Large intestine (tissue), 3 donors: ENCODE data around the gene ALPL. TPM values are rescaled to one million over a fixed set of nuclear protein-coding genes. Genes with fewer than 3 reads are reported as not detected.

ENCODE experiments used
- DNase-seq, 2 donors: peaks; one replicate each; pipeline versions ENCODE4 v3.0.0 to v3.0.0-alpha.2; 2013
- H3K27ac ChIP-seq: one replicate; pipeline ENCODE4 v1.5.1; 2013; ENCODE audit warnings: low read length
- H3K27me3 ChIP-seq: 2 replicates; pipeline ENCODE4 v1.6.1; 2013; ENCODE audit warnings: low read length; ENCODE audit not compliant: control insufficient read depth, insufficient read depth
- H3K36me3 ChIP-seq: 2 replicates; pipeline ENCODE4 v1.6.1; 2013; ENCODE audit warnings: low read length; ENCODE audit not compliant: control insufficient read depth, insufficient read depth
- H3K4me1 ChIP-seq: one replicate; pipeline ENCODE4 v1.6.1; 2013; ENCODE audit warnings: low read length; ENCODE audit not compliant: control insufficient read depth, insufficient read depth
- H3K4me3 ChIP-seq: one replicate; pipeline ENCODE4 v1.5.1; 2013; ENCODE audit warnings: low read length
- H3K9me3 ChIP-seq: one replicate; pipeline ENCODE4 v1.6.1; 2013; ENCODE audit warnings: mild to moderate bottlenecking, low read depth, low read length, moderate library complexity; ENCODE audit not compliant: control insufficient read depth
- WGBS: methylation state at CpG from one replicate; pipeline ENCODE4 v1.1.5; 2013; ENCODE audit warnings: low lambda C conversion rate; ENCODE audit not compliant: insufficient coverage; 5-methylcytosine and 5-hydroxymethylcytosine counted together
- polyA plus RNA-seq: library from polyadenylated mRNA; unstranded; fragments of 120-200 nt; gene quantifications from one replicate; pipeline ENCODE4 v1.2.1, GENCODE V29; 2013

Gene ALPL
- polyA plus RNA-seq, 1 donor: 1.5 TPM

DNA sequence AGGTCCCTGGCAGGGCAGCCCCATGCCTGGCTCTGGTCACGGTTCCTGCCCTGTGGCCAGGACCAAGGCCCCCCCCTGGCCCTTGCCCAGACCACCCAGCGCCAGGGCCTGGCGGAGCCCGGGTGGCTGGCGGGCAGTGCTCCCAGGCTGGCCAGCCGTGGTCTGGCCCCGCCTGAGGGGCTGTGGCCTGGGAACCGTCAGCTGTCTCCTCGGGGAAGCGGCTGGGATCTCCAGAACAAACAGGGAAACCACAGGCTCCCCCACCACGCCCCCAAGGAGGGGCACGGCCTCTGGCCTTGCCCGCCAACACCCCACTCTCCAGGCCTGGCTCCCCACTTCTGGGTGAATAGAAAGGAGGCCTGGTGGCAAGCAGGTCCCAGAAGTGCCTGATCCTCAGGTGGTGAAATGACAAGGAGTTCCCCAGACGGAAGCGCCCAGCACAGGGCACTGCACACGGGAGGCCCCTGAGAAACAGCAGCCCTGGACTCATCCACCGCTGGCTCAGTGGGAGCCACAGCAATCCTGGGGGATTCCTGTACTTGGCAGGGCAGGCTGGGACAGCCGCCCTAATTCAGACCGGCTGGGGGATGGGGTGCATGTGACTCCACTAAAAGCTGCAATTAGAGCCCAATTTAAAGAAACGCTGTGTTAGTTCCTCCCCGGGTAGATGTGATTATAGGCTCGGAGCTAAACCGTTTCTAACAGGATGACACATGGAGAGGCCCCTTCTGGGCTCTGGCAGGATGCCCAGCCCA, 81.1 kb downstream of the ALPL start:
- DNase-seq: no peak
- Histone ChIP-seq H3K4me3 (no peak overlapping the region), H3K4me1 (peaks cover 9% of the 10 kb centered on the region), H3K36me3 (peaks cover 3% of the 10 kb centered on the region), H3K9me3 (no peaks in the 10 kb centered on the region), H3K27ac (no peak overlapping the region), H3K27me3 (no peaks in the 10 kb centered on the region)
- WGBS: no CpG with 5 or more reads among the region's 23 CpGs

DNA sequence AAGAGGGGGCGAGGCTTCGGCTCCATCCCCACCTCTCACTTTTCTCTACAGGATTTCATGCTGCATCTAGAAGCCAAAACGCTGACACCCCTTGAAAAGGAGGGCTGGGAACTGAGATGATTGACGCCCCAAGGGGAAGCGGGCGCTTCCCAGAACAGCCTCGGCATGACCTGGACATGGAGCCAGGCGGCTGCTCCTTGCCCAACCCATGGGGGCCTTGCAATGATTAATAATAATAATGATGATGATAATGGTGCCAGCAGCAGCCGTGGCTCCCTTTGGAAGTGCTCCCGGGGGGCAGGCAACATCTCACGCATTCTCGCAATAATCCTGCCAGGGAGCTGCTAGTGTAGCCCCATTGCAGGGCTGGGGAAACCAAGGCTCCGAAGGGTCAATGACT, 81.7 kb downstream of the ALPL start:
- Histone ChIP-seq H3K9me3 (no peaks in the 10 kb centered on the region), H3K27me3 (no peaks in the 10 kb centered on the region), H3K36me3 (peaks cover 6% of the 10 kb centered on the region), H3K27ac (no peak overlapping the region), H3K4me1 (peaks cover 9% of the 10 kb centered on the region), H3K4me3 (no peak overlapping the region)
- no CpG with 5 or more reads among the region's 13 CpGs for WGBS
- no peak for DNase-seq

DNA sequence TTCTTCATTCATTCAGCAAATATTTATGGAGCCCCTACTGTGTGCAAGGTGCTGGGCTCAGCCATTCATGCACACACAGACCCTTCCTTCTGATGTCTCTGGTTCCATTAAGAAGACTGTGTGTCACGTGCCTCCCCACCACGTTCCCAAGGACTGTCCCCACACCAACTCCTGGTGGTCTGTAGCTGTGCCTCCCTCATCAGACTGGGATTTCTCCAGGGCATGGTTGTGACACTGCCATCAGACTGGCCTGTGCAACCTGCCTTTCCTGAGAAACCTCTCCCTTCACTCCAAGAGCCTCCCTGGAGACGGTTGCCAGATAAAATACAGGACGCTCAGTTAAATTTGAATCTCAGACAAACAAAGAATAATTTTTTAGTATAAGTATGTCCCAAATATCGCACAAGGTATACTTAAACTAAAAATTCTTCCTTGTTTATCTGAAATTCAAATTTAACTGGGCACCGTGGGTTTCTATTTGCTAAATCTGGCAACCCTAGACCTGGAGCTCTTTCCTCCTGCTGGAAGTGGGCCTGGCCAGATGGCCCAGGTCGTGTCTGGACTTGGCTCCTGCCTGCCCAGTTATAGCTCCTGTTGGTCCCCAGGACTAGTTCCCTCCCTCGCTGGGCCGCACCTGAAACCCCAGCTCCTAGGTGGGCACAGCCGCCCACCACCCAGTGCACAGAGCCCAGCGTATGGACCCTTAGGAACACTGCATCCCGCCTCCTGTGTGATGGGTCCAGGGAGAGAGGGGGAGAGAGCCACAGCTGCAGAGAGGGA, 83.1 kb downstream of the ALPL start:
- 76% methylated on average over 2 of the region's 12 CpGs for WGBS
- Histone ChIP-seq H3K27me3 (no peaks in the 10 kb centered on the region), H3K36me3 (peaks cover 16% of the 10 kb centered on the region), H3K9me3 (no peaks in the 10 kb centered on the region), H3K4me3 (no peak overlapping the region), H3K27ac (no peak overlapping the region), H3K4me1 (peaks cover under 1% of the 10 kb centered on the region)
- no peak for DNase-seq

DNA sequence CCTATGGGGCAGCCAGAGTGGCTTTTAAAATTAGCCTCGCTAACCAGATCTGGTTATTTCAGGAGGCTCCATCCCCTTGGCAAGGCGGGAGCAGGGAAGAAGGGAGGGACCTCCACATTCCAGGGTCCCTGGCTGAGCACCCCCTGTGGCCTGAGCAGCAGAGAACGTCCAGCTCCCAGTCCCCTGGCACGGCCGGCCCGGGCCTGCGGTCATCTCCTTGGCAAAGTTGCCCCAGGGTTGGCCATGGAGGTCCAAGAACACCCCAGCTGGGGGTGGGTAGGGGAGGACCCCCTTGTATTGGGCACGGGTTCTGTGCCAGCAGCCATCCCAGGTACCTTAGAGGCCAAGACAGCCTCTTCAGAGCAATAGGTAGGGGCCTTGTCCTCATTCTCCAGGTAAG, 84.0 kb downstream of the ALPL start:
- H3K27ac ChIP-seq: no peak overlapping the region
- H3K36me3 ChIP-seq: peaks cover 26% of the 10 kb centered on the region
- H3K9me3 ChIP-seq: no peaks in the 10 kb centered on the region
- H3K27me3 ChIP-seq: no peaks in the 10 kb centered on the region
- no peak overlapping the region for H3K4me3 ChIP-seq
- DNase-seq: no peak
- no CpG with 5 or more reads among the region's 8 CpGs for WGBS
- H3K4me1 ChIP-seq: no peaks in the 10 kb centered on the region

DNA sequence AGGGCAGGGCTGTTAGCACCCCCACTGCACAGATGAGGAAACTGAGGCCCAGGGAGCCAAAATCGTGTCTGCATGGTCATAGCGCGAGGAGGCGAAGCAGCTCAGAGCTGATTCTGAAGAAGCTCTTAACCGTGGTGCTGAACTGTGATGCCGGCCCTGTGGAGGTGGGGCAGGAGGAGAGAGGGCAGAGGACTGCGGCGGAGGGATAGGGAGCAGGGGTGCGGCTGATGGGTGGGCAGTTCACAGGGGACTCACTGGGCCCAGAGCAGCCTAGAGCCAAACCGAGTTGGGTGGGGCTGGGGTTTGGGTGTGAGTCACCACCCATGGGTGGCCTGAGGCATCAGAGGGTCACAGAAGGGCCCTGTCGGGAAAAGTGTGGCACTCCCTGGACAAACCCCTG, 85.3 kb downstream of the ALPL start:
- no peak overlapping the region for H3K4me3 ChIP-seq
- no peak for DNase-seq
- WGBS: no CpG with 5 or more reads among the region's 11 CpGs
- H3K27me3 ChIP-seq: no peaks in the 10 kb centered on the region
- H3K27ac ChIP-seq: no peak overlapping the region
- H3K4me1 ChIP-seq: no peaks in the 10 kb centered on the region
- H3K36me3 ChIP-seq: peaks cover 37% of the 10 kb centered on the region
- H3K9me3 ChIP-seq: no peaks in the 10 kb centered on the region

DNA sequence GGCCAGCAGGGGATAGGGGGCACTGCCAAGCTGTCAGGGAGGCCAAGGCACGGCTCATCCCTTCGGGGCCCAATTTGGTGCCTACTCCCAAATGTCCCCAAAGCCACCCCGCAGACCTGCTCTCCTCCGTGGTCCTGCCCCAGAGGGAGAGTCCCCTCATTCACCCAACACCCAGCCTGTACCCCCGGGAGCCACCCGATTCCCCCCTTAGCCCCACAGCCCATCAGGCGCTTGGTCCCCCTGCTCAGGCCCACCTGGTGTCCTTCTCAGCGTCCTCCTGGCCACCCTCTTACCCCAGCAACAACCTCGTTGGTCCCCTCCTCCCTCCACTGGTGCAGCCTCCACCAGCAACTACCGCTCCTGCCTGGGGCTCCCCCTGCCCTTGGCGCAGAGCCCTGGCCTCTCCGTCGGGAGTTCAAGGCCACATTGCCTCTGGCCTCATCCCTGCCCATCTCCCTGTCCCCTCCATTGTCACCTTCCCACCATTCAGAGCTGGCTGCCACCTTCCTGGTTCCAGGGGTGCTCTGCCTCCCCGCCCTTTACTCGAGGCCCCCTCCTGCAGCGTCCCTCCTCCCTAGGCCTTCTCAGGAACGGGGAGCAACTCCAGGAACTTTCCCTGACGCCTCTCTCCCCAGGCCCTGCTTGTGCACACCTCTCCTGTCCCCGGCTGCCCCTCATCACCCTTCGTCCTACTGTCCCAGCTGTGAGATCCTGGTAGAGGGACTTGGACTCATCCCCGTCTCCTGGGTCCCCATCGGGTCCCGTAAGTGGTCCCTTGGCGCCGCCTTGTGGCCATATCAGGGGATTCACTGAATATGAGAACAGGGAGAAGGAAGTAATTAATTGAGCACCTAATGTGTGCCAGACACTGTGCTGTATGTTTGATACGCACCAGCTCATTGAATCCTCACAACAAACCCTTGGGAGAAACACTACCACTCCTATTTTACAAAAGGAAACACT, 86.0 kb downstream of the ALPL start:
- DNase-seq: no peak
- Histone ChIP-seq H3K4me3 (no peak overlapping the region), H3K36me3 (peaks cover 43% of the 10 kb centered on the region), H3K27ac (no peak overlapping the region), H3K9me3 (no peaks in the 10 kb centered on the region), H3K27me3 (no peaks in the 10 kb centered on the region), H3K4me1 (no peaks in the 10 kb centered on the region)
- no CpG with 5 or more reads among the region's 26 CpGs for WGBS

DNA sequence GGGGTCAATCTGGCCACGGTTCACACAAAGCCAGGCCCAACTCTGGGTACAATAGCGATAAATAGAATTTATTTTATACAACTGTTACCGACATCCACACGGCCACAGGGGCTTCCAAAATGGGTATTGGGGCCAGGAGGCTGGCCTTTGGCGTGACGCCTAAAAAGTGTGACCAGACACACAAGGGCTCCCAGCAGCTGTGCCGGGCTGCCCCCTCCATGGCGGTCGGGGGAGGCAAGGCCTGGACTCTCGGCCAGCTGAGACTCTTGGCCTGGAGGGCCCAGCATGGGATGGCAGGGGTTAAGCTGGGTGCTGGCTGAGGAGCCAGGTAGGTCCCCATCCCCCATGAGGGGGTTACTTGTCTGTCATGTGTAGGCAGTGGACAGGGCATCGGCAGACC, 87.0 kb downstream of the ALPL start:
- WGBS: no CpG with 5 or more reads among the region's 11 CpGs
- Histone ChIP-seq H3K27ac (no peak overlapping the region), H3K4me1 (no peaks in the 10 kb centered on the region), H3K36me3 (peaks cover 45% of the 10 kb centered on the region), H3K9me3 (no peaks in the 10 kb centered on the region), H3K4me3 (no peak overlapping the region), H3K27me3 (no peaks in the 10 kb centered on the region)
- no peak for DNase-seq

DNA sequence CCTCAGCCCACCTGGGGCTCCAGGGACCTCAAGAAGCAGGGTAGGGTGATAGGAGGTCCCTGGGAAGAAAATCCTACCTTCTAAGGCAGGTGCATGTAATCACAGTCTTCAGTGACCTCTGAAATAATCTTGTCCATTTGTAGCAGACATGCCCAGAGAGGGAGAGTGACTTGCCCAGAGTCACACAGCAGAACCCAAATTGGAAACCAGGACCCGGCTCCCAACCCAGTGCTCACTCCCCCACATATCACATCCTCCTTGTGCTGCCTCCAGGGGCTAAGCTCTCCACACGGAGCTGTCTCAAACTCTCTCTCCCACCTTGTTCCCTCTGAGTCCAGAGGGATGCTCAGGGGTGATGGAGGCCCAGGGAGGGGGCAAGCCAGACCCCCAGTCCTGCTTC, 87.4 kb downstream of the ALPL start:
- no peaks in the 10 kb centered on the region for H3K4me1 ChIP-seq
- H3K27me3 ChIP-seq: no peaks in the 10 kb centered on the region
- no peak for DNase-seq
- no peaks in the 10 kb centered on the region for H3K9me3 ChIP-seq
- H3K36me3 ChIP-seq: peaks cover 49% of the 10 kb centered on the region
- no peak overlapping the region for H3K4me3 ChIP-seq
- no CpG with 5 or more reads among the region's 2 CpGs for WGBS
- H3K27ac ChIP-seq: no peak overlapping the region

DNA sequence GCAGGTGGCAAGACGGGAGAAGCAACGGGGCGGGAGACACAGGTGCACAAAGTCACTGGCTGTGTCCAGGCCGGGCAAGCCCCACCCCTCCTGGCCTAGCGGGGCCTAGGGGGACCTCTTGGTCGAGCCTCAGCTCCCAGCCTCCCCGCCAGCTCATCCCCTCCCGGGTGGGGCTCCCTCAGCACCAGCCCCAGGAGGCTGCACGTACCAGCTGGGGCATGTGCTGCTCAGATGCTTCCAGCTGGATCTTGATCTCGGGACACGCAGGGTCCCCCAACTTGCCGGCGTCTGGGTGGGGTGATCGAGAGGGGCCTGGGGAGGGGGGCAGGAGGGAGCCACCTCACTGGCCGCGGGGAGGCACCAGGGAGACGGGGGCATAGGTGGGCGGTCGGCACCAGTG, 88.5 kb downstream of the ALPL start:
- H3K36me3 ChIP-seq: peaks cover 60% of the 10 kb centered on the region
- WGBS: no CpG with 5 or more reads among the region's 19 CpGs

DNA sequence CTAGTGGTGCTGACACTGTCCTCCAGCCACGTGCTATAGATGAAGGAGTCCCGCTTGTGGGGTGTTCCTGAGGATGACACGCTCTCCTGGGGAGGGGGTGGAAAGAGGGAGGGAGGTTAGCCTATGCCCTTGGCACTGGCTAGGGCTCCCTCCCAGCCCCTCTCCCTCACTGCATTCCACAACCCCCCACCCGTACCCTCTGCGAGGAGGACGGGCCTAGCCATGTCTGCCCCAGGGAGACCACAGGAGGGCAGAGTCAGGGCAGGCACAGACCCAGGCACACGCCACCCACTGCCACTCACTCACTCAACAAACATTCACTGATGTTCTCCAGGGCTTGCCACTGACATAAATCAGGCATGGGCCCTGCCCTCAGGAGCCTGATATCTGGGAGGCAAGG, 89.2 kb downstream of the ALPL start:
- DNase-seq: no peak
- no peak overlapping the region for H3K4me3 ChIP-seq
- H3K27me3 ChIP-seq: no peaks in the 10 kb centered on the region
- no CpG with 5 or more reads among the region's 7 CpGs for WGBS
- no peak overlapping the region for H3K27ac ChIP-seq
- H3K36me3 ChIP-seq: peaks cover 62% of the 10 kb centered on the region
- H3K4me1 ChIP-seq: no peaks in the 10 kb centered on the region
- no peaks in the 10 kb centered on the region for H3K9me3 ChIP-seq

More for the DNA sequence above, 88.5 kb downstream of the ALPL start:
- Histone ChIP-seq H3K27ac (no peak overlapping the region), H3K4me1 (no peaks in the 10 kb centered on the region), H3K4me3 (no peak overlapping the region), H3K27me3 (no peaks in the 10 kb centered on the region), H3K9me3 (no peaks in the 10 kb centered on the region)
- no peak for DNase-seq
